IMR-90 (cell line): ENCODE data around the gene MFRP. TPM values are rescaled to one million over a fixed set of nuclear protein-coding genes. Genes with fewer than 3 reads are reported as not detected.

Experiments
- ATAC-seq: fragments of 200-7000 bp; cut with Tn5 transposase; 2 replicates; pipeline ENCODE4 v1.9.1; 2020; ENCODE audit warnings: low read depth, mild to moderate bottlenecking, moderate library complexity
- BruUV-seq: library from RNA; stranded (reverse); fragments of 400-500 nt; replicated peaks from 2 replicates; lab custom pipeline; 2021; lab: Mats Ljungman, UMichigan
- CTCF ChIA-PET: fragments of 300-600 bp; formaldehyde crosslinking; extraction: SDS; loops from one replicate; lab custom pipeline; 2021; ENCODE audit warnings: antibody characterized with exemption; lab: Yijun Ruan, JAX
- POLR2A ChIA-PET: fragments of 300-600 bp; sonication (Branson Sonifier 250); formaldehyde crosslinking; loops from one replicate; lab custom pipeline; 2022; ENCODE audit warnings: antibody characterized with exemption; ENCODE audit not compliant: unreplicated experiment; lab: Charles Lee
- DNase-seq: peaks from one replicate; pipeline ENCODE4 v3.0.0; 2013
- H2AFZ ChIP-seq: replicated peaks from 2 replicates; pipeline ENCODE3; 2013; ENCODE audit warnings: low read length, mild to moderate bottlenecking; ENCODE audit not compliant: poor library complexity
- H2AK5ac ChIP-seq: 2 replicates; pipeline ENCODE4 v1.6.1; 2013; ENCODE audit warnings: low read depth, low read length, inconsistent platforms
- H2AK9ac ChIP-seq: replicated peaks from 2 replicates; pipeline ENCODE3; 2013; ENCODE audit warnings: mild to moderate bottlenecking, low read depth, low read length, moderate library complexity; ENCODE audit not compliant: poor library complexity
- H2BK120ac ChIP-seq: 2 replicates; pipeline ENCODE4 v1.6.1; 2013; ENCODE audit warnings: low read depth, low read length, inconsistent platforms
- H2BK15ac ChIP-seq: 3 replicates; pipeline ENCODE4 v1.6.1; 2013; ENCODE audit warnings: low read depth, low read length, inconsistent platforms
- H2BK20ac ChIP-seq: 2 replicates; pipeline ENCODE4 v1.6.1; 2013; ENCODE audit warnings: low read depth, mild to moderate bottlenecking, inconsistent platforms, low read length, moderate library complexity
- H2BK5ac ChIP-seq: 2 replicates; pipeline ENCODE4 v1.6.1; 2013; ENCODE audit warnings: mild to moderate bottlenecking, low read depth, low read length, inconsistent platforms; ENCODE audit not compliant: poor library complexity, severe bottlenecking
- H3K14ac ChIP-seq: replicated peaks from 2 replicates; pipeline ENCODE4 v1.6.1; 2013; ENCODE audit warnings: low read depth, low read length, inconsistent platforms
- H3K18ac ChIP-seq: 2 replicates; pipeline ENCODE4 v1.6.1; 2013; ENCODE audit warnings: low read depth, low read length, control low read depth
- H3K23ac ChIP-seq: 2 replicates; pipeline ENCODE4 v1.6.1; 2013; ENCODE audit warnings: low read depth, low read length, inconsistent platforms
- H3K27ac ChIP-seq: 2 replicates; pipeline ENCODE4 v1.5.1; 2013; ENCODE audit warnings: mild to moderate bottlenecking, control low read depth, low read length; ENCODE audit not compliant: insufficient read depth
- H3K27me3 ChIP-seq: 2 replicates; pipeline ENCODE4 v1.6.1; 2013; ENCODE audit warnings: low read length; ENCODE audit not compliant: control insufficient read depth, insufficient read depth
- H3K36me3 ChIP-seq: 2 replicates; pipeline ENCODE4 v1.6.1; 2013; ENCODE audit warnings: low read length, mixed read lengths; ENCODE audit not compliant: control insufficient read depth, insufficient read depth
- H3K4ac ChIP-seq: 2 replicates; pipeline ENCODE4 v1.6.1; 2013; ENCODE audit warnings: low read depth, low read length, inconsistent platforms
- H3K4me1 ChIP-seq: 2 replicates; pipeline ENCODE4 v1.6.1; 2013; ENCODE audit warnings: low read length, mixed read lengths; ENCODE audit not compliant: control insufficient read depth, insufficient read depth
- H3K4me2 ChIP-seq: 2 replicates; pipeline ENCODE4 v1.6.1; 2013; ENCODE audit warnings: low read depth, mild to moderate bottlenecking, control low read depth, low read length, moderate library complexity
- H3K4me3 ChIP-seq: 2 replicates; pipeline ENCODE4 v1.5.1; 2013; ENCODE audit warnings: low read depth, mild to moderate bottlenecking, control low read depth, low read length, moderate library complexity; ENCODE audit not compliant: insufficient read depth
- H3K56ac ChIP-seq: 2 replicates; pipeline ENCODE4 v1.6.1; 2013; ENCODE audit warnings: low read length, inconsistent platforms; ENCODE audit not compliant: insufficient read depth; ENCODE audit errors: extremely low read depth
- H3K79me1 ChIP-seq, 2 experiments: 2 replicates each; pipeline ENCODE4 v1.6.1; 2013; ENCODE audit warnings: low read length in 2 of 2, inconsistent platforms in 1 of 2, low read depth in 1 of 2
- H3K9ac ChIP-seq: 2 replicates; pipeline ENCODE4 v1.6.1; 2013; ENCODE audit warnings: low read depth, low read length, control low read depth
- H3K9me1 ChIP-seq: 2 replicates; pipeline ENCODE4 v1.6.1; 2013; ENCODE audit warnings: low read length, inconsistent platforms; ENCODE audit not compliant: insufficient read depth
- H3K9me3 ChIP-seq: 2 replicates; pipeline ENCODE4 v1.6.1; 2013; ENCODE audit warnings: low read length; ENCODE audit not compliant: control insufficient read depth, insufficient read depth
- H4K20me1 ChIP-seq: 2 replicates; pipeline ENCODE4 v1.6.1; 2013; ENCODE audit warnings: low read length, inconsistent platforms; ENCODE audit not compliant: insufficient read depth
- H4K5ac ChIP-seq: 2 replicates; pipeline ENCODE4 v1.6.1; 2013; ENCODE audit warnings: mild to moderate bottlenecking, low read depth, low read length, control low read depth
- H4K8ac ChIP-seq, 2 experiments: 2 replicates each; pipeline ENCODE4 v1.6.1; 2013; ENCODE audit warnings: low read depth in 2 of 2, low read length in 2 of 2, control low read depth in 1 of 2, inconsistent platforms in 1 of 2
- H4K91ac ChIP-seq: 2 replicates; pipeline ENCODE4 v1.6.1; 2013; ENCODE audit warnings: low read depth, low read length, inconsistent platforms; ENCODE audit not compliant: insufficient read depth
- RAD21 ChIP-seq: IDR thresholded peaks from 2 replicates; pipeline ENCODE4 v1.6.1; 2012; ENCODE audit warnings: low read length, improper control_type of control experiment
- WGBS, 2 experiments: methylation state at CpG; one replicate each; pipeline versions ENCODE4 v1.1.5 to v1.1.7; 2013; ENCODE audit warnings: missing lambda C conversion rate in 2 of 2; ENCODE audit not compliant: insufficient read length in 1 of 2; ENCODE audit errors: extremely low coverage in 2 of 2; 5-methylcytosine and 5-hydroxymethylcytosine counted together
- dilution Hi-C: fragments of 300-500 bp; cut with HindIII; formaldehyde crosslinking; loops from one replicate; pipeline ENCODE4 v1.14.3; 2018; ENCODE audit warnings: low sequenced_read_pairs; ENCODE audit not compliant: unreplicated experiment
- in situ Hi-C: fragments of 300-500 bp; cut with MboI; formaldehyde crosslinking; loops from 3 replicates; pipeline ENCODE4 v1.14.3; 2019; ENCODE audit warnings: low sequenced_read_pairs, inconsistent platforms, mixed read lengths
- intact Hi-C: fragments of 100-400 bp; cut with micrococcal nuclease; formaldehyde crosslinking; loops from 2 replicates; pipeline ENCODE4 v1.10.0; 2022
- polyA plus RNA-seq, 3 experiments: library from polyadenylated mRNA; depleted of rRNA; stranded (reverse); fragments of >200 nt; gene quantifications; 2 replicates each; pipeline ENCODE4 v1.2.3, GENCODE V29; 2012; ENCODE audit warnings: low replicate concordance in 1 of 3
- total RNA-seq: library from RNA; depleted of rRNA; stranded (reverse); fragments of >200 nt; gene quantifications from 2 replicates; pipeline ENCODE4 v1.2.3, GENCODE V29; 2012

Gene MFRP
- total and polyA plus RNA-seq, 2 of the 4 experiments (the other 2 are of a cell fraction), result not detected

DNA sequence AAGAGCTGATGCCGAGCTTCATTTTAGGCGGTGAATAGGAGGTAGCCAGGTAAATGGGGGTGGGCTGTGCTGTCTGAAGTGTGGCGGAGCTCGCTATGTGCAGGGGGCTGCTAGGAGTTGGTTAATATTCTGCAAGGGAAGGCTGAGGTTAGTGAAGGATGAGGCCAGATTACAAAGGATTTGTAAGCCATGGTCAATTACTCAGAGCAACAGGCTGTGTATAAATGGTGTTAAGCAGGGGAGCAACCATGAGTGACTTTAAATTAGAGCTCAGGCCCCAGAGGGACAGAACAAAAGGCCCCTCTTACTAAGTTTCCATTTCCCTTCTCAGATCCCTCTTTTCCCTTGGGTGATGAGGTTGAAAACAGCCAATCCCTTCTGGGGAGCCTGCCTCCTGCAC is 22.3 kb downstream of the MFRP start:
- Histone ChIP-seq H3K9ac (no peak overlapping the region), H3K79me1 (peaks cover 0 to 18% of the 10 kb centered on the region in 2 experiments; a peak in 3 of 4 replicates), H3K27ac (no peak overlapping the region), H3K4me2 (no peak overlapping the region), H2BK120ac (no peak overlapping the region), H2AK9ac (no peak overlapping the region), H2BK20ac (no peak overlapping the region), H3K9me3 (no peaks in the 10 kb centered on the region), H3K27me3 (no peaks in the 10 kb centered on the region), H2BK15ac (no peak overlapping the region), H3K23ac (no peak overlapping the region), H3K4me1 (peaks cover 18% of the 10 kb centered on the region), H3K4ac (no peak overlapping the region), H3K4me3 (no peak overlapping the region), H4K5ac (no peak overlapping the region), H3K36me3 (no peaks in the 10 kb centered on the region), H3K18ac (no peak overlapping the region), H2AK5ac (no peak overlapping the region), H4K8ac (no peak overlapping the region), H4K20me1 (no peaks in the 10 kb centered on the region), H4K91ac (no peak overlapping the region), H3K9me1 (peaks cover 9% of the 10 kb centered on the region), H2AFZ (no peak overlapping the region), H2BK5ac (no peak overlapping the region), H3K14ac (no peak overlapping the region), H3K56ac (no peak overlapping the region)
- intact Hi-C loops (loop anchor here (5.0 kb wide), 1 partner anchor 177 kb away; the partner anchor contains the start of gene ABCG4), in situ Hi-C loops (no loop called here), dilution Hi-C loops (no loop called here)
- TF ChIP-seq RAD21, result no peak
- ChIA-PET CTCF (interaction anchor here (0.7 to 2.1 kb wide), 6 partner anchors 9 to 179 kb away, joined by 3 to 16 read pairs (median 4); no protein-coding TSS in a partner anchor), POLR2A (interaction anchor here (1.0 kb wide), 1 partner anchor 14 kb away, joined by 3 read pairs; no protein-coding TSS in a partner anchor)
- WGBS, 2 experiments, result no CpG with 5 or more reads among the region's 4 CpGs
- ATAC-seq (no peak), DNase-seq (no peak)
- BruUV-seq, result no TSS peak
